ENCODE results near the gene PHF1.
A peak's percentile ranks its signal among the peaks of the same experiment; 100 is the strongest.
"Not testable (repeated sequence)": the region's sequence is repeated elsewhere in the genome, so short reads cannot be mapped to it uniquely, and the experiment has no call there.

The PHF1 gene

DNA sequence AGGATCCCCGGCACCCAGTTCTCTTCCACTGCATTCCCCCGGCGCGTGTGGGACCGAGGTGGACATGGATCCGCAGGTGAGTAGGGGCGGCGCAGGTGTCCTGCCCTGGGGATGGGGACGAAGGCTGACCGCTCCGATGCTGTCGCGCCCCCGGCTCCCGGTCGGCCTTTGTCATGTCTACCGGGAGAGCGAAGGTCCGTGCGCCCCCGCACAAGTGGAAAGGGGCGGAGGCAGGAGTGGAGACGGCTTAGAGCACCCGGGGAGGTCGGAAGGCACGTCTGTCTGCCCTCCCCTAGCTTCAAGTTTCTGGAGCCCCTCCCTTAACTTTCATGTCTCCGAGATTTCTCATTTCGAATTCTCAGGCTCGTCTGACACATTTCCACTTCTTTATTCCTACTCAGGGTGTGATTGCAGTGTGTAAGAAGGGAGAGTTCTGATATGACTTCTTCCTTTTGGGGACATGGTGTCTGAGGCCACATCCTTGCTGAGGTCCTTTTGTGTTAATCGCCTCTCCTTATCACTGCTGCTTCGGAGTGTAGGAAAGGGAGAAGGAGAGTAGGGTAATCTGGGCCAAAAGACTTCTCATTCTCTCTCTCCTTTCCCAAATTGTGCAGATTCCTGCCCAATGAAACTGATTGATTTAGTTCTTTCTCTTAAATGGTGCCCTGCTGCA, 18.8 kb upstream of the PHF1 start:
- DNase-seq, result peak; percentile 7

DNA sequence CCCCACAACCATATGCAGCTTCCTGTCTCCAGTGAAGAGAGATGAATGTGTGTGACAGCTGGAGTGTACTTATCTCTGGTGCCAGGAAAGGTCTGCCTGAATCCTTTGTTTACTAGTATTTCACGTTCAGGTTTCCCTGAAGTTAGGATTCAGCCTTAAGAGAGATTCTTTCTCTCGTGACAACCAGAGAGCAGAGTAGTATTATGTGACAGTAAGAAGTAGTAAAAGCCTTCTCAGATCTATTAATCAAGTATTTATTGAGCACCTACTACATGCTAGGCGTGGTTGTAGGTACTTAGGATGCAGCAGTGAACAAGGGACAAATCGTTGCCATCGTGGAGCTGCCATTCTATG, 18.2 kb upstream of the PHF1 start:
- DNase-seq, result no peak

DNA sequence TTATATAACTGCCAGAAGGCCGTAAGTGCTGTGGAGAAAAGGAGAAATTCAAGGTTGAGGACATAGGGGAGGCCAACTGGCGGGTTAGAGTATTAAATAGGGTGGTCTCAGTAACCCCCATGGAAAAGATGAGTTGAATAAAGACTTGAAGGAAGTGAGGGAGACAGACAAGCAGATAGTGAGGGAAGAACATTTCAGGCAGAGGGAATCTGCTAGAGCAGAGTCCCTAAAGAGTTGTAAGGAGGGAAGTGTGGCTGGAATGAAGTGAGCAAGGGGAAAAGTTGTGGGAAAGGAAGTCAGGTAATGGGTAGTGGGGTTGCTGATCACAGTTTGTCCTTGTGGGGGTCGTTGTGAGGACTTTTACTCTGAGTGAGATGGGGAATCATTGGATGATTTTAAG, 17.8 kb upstream of the PHF1 start:
- DNase-seq, result no peak

DNA sequence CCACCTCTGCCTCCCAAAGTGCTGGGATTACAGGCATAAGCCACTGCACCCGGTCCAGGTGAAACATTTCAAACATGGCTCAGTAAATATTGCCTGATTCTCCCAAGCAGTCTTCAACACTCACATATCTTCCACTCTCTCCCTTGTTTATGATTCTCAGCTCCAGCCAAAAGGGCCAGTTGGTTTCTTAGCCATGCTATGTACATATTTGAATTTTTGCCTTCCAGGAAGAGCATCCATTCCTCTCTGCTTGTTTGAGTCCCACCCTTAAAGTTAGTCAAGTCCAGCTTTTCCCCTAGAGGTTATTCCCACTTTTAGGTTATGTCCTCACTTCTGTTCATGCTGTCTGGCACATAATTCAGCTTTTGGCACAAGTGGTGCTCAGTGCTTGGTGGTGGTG, 13.3 kb upstream of the PHF1 start:
- DNase-seq, result no peak

DNA sequence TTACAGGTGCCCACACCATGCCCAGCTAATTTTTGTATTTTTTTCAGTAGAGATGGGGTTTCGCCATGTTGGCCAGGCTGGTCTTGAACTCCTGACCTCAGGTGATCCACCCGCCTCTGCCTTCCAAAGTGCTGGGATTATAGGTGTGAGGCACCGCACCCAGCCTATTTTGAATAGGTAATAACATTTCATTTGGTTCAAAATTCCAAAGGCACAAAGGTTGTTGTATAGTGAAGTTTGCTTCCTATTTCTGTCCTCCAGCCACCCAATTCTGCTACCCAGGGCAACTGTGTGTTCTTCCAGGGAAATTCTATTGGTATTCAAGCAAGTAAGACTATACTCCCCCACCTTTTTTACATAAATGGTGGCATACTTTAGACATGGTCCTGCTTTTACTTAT, 12.2 kb upstream of the PHF1 start:
- not testable (repeated sequence) for DNase-seq

DNA sequence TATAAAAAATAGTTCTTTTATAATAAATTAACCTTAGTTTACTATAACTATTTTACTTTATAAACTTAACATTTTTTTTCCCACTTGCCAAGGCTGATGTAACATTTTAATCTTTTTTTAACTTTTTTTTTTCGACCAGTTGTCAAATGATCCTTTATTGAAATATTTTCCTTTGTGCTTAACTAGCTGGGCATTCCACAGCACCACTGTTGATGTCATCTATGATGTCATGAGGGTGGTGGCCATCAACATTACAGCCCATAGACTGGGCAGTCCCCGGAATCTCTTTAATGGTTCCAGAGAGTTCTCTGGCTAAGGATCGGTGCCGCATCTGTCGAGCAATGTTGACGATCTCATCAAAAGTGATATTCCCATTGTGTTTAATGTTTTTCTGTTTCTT, 10.9 kb upstream of the PHF1 start:
- DNase-seq, result not testable (repeated sequence)

DNA sequence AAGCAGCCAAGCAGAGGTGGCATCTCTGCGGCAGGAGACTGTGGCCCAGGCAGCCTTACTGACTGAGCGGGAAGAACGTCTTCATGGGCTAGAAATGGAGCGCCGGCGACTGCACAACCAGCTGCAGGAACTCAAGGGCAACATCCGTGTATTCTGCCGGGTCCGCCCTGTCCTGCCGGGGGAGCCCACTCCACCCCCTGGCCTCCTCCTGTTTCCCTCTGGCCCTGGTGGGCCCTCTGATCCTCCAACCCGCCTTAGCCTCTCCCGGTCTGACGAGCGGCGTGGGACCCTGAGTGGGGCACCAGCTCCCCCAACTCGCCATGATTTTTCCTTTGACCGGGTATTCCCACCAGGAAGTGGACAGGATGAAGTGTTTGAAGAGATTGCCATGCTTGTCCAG, 5.9 kb upstream of the PHF1 start:
- DNase-seq, result no peak

DNA sequence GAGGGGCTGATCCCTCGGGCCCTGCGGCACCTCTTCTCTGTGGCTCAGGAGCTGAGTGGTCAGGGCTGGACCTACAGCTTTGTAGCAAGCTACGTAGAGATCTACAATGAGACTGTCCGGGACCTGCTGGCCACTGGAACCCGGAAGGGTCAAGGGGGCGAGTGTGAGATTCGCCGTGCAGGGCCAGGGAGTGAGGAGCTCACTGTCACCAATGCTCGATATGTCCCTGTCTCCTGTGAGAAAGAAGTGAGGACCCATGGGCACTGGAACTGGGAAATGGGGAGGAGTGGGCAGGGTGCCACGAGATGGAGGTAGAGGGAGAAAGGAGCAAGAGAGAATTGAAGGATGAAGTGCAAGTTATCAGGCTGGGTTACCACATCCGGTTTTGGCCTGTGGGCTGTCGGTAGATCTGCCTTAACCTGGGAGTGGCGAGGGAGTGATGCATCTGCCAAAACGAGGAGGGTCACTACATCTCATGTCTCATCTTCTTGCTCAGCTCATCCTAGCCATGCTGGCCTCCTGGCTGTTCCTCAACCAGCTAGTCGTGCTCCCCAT, 5.4 kb upstream of the PHF1 start:
- DNase-seq, result no peak

DNA sequence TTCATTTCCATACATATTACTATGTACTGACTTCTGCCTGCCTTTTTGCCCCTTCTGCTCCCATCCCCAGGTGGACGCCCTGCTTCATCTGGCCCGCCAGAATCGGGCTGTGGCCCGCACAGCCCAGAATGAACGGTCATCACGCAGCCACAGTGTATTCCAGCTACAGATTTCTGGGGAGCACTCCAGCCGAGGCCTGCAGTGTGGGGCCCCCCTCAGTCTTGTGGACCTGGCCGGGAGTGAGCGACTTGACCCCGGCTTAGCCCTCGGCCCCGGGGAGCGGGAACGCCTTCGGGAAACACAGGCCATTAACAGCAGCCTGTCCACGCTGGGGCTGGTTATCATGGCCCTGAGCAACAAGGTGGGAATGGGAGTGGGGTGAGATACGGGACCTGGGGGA, 4.7 kb upstream of the PHF1 start:
- DNase-seq, result no peak

DNA sequence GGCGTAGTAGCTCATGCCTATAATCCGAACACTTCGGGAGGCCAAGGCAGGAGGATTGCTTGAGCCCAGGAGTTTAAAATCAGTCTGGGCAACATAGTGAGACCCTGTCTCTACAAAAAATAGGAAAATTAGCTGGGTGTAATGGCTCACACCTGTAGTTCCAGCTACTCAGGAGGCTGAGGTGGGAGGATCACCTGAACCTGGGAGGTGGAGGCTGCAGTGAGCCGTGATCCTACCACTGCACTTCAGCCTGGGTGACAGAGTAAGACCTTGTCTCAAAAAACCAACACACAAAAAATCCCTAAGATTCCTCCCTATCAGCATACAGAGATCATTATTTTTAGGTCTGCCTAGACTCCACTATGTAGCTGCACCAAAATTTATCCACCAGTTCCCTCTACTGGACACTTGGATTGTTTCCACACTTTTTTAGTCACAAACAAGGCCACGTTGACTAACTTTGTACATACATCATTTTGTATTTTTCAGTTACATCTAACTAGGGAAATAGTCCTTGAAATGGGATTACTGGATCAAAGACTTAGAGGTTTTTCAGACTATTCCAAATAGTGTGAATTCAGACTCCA, 3.6 kb upstream of the PHF1 start:
- peak; percentile 17 for DNase-seq

DNA sequence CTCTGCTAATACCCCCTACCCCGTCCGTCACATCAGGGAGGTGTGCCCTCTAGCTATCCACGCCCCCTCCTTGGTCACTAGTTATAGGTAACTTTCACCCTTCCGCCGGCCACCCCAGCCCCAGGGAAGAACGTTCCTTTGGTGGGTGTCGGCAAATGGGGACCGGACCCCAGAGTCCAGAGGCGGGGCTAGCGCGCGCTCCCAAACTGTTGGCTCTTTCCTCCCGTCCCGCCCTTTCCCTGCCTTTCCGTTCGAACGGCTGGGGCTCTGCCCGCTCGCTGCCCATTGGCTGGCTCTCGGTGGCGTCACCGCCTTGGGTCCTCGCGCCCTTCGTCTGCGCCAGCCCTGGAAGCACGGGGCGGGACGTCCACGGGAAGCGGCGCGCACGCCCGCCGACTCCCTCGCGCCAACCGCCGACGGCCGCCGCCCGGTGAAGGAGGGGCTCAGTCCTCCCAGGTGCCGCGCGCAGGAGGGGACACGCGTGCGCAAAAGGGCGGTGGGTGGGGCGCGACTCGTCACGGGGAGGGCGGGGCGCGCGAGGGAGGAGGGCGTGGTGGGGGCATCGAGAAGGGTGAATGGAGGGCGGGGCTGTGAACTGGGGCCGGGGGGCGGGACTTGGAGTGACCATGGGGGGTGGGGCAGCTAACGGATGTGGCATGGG, 634 bp upstream of the PHF1 start:
- peak; percentile 87 for DNase-seq

DNA sequence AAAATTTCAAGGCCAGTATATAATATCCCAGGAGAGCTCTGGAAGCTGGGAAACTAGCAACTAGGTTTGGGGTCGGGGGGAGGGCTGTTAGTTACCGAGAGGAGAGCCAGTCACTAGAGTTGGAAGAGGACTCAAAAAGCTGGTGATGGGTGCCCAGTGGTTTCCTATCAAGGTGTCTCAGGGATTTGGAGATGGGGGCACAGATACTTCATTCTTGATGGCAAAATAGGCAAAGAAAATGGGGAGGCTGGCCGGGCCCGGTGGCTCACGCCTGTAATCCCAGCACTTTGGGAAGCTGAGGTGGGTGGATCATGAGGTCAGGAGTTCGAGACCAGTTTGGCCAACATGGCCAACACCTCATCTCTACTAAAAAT, 805 bp downstream of the PHF1 start:
- DNase-seq, result no peak

DNA sequence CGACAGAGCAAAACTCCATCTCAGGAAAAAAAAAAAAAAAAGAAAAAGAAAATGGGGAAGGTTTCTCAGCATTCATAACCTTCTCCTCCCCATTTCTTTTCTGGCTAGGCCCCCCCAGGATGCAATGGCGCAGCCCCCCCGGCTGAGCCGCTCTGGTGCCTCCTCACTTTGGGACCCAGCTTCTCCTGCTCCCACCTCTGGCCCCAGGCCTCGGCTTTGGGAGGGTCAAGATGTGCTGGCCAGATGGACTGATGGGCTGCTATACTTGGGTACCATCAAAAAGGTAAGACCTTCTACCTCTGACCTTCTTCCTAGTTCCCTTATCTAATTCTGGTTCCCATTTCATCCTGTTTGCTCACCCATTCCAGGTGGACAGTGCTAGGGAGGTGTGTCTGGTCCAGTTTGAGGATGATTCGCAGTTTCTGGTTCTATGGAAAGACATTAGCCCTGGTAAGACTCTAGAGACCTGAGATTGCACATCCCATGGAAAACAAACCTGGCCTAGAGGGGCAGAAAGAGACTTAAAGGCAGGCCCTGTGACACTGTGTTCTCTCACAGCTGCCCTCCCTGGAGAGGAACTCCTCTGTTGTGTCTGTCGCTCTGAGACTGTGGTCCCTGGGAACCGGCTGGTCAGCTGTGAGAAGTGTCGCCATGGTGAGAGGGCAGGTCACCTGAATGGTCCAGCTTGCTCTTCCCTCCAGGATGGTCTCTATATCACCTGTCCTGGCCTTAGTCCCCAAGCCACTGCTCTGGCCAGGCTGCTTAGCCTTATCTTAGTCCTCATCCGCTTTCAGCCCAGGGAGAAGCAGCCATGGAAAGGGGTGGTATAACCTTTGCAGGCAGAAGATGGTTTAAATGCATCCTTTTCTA, 1.6 kb downstream of the PHF1 start:
- DNase-seq, result no peak

DNA sequence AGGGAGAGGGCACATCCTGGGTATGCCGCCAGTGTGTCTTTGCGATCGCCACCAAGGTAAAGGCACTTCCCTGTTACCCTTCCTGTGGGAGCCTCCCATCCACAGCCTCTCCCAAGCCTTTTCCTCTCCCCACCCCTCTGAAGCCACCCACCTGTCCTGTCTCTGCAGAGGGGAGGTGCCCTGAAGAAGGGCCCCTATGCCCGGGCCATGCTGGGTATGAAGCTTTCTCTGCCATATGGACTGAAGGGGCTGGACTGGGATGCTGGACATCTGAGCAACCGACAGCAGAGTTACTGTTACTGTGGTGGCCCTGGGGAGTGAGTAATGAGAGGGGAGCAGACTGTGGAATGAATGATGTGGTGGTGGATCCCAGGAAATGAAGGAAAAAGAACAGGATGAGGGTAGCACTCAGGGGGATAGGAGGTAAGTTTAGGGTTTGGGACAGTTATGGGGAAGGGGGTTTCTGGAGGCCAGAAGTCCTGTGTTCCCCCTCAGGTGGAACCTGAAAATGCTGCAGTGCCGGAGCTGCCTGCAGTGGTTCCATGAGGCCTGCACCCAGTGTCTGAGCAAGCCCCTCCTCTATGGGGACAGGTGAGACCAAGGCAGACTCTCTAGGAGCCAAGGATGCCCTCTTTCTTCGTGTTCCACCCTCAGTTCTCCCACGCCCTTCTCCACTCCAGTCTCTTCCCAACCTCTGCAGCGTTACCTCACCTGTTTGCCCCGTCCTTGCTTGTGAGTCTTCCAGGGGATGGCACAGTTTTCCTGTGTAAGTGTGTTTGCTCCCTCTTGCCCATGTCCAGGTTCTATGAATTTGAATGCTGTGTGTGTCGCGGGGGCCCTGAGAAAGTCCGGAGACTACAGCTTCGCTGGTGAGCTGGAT, 2.7 kb downstream of the PHF1 start:
- no peak for DNase-seq

DNA sequence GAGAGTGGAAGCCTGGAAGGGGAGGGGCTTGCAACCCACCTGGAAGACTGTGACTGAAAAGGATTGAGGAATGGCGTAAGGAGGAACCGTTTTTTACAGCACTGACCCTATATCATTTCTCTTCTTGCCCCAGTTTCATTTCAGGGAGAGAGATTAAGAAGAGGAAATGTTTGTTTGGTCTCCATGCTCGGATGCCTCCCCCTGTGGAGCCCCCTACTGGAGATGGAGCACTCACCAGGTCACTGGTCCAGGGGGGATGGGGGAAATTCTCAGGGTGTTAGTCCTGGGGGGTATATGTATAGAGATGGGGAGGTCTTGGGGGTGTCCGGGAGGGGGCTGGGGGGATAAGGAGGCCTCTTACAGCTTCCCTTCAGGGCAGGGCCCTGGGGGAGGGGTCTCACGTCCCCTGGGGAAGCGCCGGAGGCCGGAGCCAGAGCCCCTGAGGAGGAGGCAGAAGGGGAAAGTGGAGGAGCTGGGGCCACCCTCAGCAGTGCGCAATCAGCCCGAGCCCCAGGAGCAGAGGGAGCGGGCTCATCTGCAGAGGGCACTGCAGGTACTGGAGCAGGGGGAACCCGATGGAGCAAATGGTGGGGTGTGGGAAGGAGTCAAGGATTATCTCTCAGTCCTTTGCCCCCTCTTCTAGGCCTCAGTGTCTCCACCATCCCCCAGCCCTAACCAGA, 3.9 kb downstream of the PHF1 start:
- DNase-seq, result no peak

DNA sequence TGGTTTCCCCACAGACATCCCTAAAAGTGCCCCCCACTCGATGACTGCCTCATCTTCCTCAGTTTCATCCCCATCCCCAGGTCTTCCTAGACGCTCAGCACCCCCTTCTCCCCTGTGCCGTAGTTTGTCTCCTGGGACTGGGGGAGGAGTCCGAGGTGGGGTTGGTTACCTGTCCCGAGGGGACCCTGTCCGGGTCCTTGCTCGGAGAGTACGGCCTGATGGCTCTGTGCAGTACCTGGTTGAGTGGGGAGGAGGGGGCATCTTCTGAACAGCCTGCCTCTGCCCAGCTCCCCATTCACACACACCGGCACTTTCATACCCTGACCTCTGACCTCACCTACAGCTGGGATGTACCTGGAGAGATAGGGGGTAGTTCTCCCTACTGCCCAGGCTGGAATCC, 5.0 kb downstream of the PHF1 start:
- DNase-seq, result no peak

DNA sequence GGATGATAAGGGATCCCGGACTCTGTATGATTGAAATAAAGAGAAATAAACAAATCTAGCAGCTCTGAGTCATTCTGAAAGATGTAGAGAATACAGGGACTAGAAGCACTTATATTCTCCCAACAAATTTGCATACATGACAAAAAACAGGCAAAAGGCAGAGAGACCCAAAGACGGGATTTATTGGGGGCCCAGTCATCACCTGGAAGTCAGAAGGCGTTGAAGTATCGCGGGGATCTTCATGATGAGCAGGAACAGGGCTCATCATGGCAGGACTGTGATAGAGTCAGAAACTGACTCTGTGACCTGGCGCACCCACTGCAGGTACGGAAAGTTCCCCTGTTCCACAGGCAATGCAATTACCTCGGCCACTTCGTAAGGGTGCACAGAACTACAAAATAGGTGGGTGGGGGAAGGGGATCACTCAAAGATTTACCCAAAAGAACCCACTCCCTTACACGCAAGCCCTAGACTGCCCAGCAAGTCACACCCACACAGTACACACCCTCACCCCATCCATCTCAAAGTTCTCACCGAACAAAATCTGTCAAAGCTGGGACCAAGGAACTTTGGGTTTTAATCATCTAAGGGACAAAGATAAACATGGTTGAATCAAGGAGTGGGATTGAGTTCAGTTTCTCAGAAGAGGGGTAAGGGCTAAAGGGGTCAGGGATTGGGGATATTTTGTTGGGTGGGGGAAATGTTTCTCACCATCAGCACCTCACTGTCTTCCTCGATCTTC, 5.7 kb downstream of the PHF1 start:
- no peak for DNase-seq

DNA sequence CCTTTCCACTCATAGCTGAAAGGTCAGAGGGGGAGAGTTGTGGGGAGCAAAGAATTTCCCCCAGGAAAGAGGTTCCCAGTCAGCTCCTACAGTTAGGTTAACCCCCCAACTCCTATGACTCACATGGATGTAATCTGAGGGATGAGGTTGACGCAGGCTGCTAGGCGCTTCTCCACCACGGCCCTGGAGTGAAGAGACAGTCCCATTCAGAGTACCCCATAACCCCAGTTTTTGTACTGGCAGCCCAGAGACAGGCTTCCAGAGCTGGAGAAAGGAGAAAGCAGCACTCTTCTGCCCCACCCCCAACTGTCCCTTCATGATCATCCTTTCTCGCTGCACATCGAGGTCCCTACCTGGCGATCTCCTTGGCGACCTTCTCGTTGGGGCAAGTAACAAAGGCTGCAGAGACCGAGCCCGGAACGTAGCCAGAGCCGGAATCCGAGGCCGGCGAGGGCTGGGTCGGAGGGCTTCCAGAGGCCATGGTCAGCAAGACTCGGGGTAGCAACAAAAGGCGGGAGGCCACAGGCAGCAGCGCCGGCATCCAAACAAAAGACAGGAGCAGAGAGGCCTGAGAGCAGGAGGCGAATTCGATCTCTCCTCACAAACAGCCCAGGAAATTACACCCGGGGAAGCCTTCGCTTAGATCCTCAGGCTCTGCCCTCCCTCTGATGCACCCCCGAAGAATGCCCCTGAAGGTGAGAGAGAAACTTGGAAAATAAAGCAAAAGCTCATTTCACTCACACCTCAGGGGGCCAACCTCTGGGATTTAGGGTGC, 6.5 kb downstream of the PHF1 start:
- DNase-seq, result no peak

DNA sequence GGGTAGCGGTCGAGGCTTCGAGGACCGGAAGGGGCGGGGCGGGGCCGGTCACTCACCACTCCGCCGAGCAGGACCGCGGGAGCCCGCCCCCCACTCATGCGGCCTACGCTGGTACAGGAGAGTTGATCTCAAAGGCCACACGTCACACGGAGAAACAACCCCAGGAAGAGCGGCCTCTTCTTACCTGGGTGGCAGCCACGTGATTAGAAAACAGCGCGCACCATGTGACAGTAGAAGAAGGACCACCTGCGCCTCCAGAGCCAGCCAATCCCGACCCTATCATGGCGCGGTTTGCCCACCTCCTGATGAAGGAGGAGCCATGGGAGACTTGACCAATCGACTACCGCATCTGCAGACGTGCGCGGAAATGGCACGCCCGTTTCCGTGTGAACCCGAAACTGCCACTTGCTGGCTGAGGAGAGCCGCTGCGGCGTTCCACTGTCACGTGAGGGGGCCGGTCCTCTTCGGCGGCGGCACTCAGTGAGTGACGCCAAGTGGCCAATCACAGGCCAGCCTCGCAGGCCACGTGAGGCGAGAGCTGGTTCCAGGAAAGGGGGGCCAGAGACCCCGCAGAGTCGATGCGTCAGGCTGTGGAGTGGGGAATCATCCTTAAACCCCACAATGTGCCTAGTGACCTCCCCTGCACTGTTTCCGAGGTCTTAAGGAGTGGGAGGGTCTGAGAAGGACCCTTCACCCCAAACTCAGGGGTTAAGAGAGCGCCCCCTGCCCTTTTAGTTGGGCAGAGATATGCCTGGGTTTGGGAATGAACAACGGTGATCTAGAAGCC, 7.3 kb downstream of the PHF1 start, which contains the start of gene CUTA:
Gene CUTA (minus strand): TSS at position 205 of the 787 bp plus-strand sequence. CDS start 107 bp downstream, at position 98.
- peak; percentile 99 for DNase-seq

All from GF-D8 (cell line).